Erythroblast (primary cell): ENCODE data around the gene ERV3-1.

Experiments
- GATA1 ChIP-seq: IDR thresholded peaks from 2 replicates; pipeline ENCODE4 v1.6.1; 2011; ENCODE audit warnings: low read depth, mild to moderate bottlenecking, control low read depth, low read length, moderate library complexity
- POLR2A ChIP-seq: IDR thresholded peaks from 2 replicates; pipeline ENCODE4 v1.6.1; 2011; ENCODE audit warnings: mild to moderate bottlenecking, low read length

- TF ChIP-seq POLR2A (no peak), GATA1 (no peak)
These were observed 13.5 kb downstream of the ERV3-1 start for GRCh38 chr7:64992971-64993370.
